CD4-positive, alpha-beta T cell treated with Interleukin-10 for 1 hour (primary cell): ENCODE results near the gene TCF7L1.

Experiments
- DNase-seq: peaks from one replicate; pipeline ENCODE4 v3.0.0-alpha.2; 2020

The TCF7L1 gene

GRCh38 chr2:85257970-85258605, 124.9 kb downstream of the TCF7L1 start:
- DNase-seq = no peak

DNA sequence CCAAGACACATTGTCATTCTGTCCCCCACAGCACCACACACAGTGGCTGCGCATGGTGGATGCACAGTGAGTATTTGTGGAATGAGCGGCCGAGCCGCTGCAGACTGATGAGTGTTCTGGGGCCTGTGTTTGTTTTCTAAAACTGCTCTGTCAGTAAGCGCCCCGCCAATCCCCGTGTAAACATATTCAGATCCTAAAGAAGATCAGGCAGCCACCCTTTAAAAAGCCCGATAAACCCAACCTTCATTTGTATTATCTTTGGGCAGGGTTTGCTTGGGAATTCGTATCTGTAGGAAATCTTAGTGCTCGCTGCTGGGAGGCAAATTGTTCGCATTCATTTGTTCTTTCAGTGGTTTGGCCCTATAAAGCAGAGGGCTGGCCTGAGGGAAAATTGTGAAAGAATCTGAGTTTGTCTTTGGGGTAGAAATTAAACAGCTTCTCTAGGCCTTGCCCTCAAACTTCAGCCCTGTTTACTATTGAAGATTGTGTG, 126.0 kb downstream of the TCF7L1 start:
- no peak for DNase-seq

GRCh38 chr2:85259879-85260278, 126.7 kb downstream of the TCF7L1 start:
- DNase-seq = no peak

GRCh38 chr2:85263591-85263990, 130.4 kb downstream of the TCF7L1 start:
- no peak for DNase-seq

DNA sequence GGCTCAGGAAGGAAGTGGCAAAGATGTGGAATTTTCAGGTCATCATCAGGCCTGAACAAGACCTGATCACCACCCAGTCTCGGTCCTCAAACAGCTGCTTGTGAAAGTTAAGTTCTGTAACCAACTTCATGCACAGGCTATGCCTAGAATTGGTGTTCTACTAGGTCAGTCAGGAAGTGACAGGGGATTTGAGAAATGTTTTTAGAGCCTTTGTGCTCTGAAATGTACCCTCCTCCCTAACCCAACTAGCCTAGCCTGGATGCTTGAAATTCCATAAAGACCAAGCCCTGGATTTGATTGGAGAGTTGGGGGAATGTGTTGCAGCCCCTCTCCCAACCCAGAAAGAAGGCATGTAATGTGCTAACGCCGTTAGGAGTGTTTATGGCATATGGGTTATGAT, 131.3 kb downstream of the TCF7L1 start:
- no peak for DNase-seq

DNA sequence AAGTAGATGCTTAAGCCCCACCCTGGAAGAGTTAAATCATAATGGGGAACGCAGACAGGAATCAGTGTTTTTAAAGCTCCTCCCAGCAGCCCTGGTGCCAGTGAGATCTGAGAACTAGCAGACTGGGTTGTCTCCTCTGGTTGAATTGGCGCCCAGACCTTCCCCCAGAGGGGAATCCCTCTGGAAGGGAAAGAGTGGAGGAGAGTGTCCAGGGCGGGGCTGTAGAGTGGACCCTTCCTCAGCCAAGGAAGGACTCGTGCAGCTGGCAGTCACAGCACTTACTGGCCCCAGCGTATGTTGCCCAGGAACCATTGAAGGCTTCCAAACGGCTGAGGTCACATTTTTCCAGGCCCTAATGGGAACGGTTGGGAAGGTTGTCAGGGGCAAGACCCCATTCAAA, 132.1 kb downstream of the TCF7L1 start:
- no peak for DNase-seq

GRCh38 chr2:85266146-85267041, 133.2 kb downstream of the TCF7L1 start:
- peak; percentile 67 for DNase-seq

GRCh38 chr2:85269959-85270358, 136.8 kb downstream of the TCF7L1 start:
- no peak for DNase-seq

GRCh38 chr2:85272357-85272756, 139.2 kb downstream of the TCF7L1 start:
- DNase-seq = no peak

GRCh38 chr2:85273738-85274731, 140.8 kb downstream of the TCF7L1 start:
- DNase-seq = no peak

- no peak for DNase-seq
Measured at GRCh38 chr2:85275984-85276540, 142.9 kb downstream of the TCF7L1 start.

DNA sequence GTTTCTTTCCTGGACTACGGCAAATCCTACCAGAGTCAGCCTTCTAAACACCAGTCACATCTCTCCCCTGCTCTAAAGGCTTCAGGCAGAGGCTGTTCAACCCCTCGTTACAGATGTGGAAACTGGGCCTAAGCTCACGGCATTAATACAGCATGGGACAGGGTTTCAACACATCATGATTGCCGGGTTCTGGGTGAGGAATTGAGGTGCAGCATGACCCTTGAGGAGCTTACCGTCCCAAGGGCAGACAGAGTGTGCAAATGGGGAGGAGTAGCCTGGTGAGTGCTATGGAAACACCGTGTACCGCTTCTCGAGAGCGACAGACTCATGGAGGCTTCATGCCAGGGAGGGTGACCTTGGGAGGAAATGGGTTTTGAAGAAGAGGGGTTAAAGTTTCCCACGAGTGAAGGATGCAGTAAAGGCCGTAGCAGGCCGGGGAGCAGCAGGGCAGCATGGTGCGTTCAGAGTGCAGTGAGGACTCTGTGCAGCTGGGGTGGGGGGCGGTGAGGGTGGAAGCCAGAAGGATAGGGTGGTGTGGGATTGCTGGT, 143.5 kb downstream of the TCF7L1 start:
- DNase-seq = no peak

DNA sequence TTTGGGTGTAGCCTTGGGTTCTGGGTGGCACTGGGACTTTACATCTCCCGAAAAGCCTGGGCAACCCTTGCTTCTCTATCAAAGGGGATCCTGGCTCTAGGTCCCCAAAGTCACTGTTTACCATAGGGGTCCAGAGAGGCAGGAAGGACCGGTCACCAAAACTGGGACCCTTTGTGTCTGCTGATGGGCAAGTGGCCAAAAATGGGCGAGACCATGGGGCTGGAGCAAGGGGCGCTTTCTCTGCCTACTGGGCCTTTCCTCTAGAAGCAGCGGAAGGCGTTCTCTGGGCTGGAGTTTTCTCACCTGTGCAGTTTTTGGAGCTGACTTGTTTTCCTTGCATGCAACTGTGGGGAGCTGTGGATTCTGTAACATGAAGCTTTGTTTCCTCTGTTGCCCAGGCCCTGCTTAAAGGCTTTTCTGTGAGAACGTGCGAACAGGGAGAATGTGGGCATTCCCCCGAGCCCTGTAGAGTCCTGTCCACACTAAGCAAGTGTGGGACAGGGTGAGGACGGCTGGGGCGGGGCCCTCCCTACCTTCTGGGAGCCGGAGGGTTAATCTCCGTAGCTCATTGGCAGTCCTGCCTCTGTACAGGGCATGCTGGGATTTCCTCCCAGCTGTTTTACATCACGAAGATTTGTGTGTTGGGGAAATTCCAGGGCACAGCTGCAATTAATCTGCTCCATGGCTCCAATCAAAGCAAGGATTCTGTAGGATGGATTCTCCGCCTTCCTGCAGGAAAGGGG, 144.4 kb downstream of the TCF7L1 start:
- no peak for DNase-seq

- no peak for DNase-seq
Measured at GRCh38 chr2:85278361-85278760, 145.2 kb downstream of the TCF7L1 start.

DNA sequence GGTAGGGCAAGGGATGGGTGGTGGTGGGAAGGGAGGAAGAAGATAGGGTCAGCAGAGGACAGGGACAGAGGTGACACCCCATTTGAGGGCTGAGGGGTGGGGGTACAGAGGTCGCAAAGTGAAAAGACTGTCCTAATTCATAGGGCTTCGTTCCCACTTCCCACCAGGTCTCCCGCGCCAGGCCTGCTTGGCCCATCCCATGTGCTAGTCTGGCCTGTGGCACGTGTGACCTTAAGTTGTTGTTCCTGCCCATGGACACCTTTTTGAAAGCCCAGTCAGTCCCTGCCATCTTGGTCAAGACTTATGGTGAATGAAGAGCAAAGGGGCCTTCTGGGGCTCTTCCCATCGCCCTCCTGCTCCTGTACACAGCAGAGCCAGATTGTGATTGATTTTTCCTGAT, 148.4 kb downstream of the TCF7L1 start:
- DNase-seq = no peak

GRCh38 chr2:85282914-85283313, 149.7 kb downstream of the TCF7L1 start:
- DNase-seq = no peak

GRCh38 chr2:85283641-85284040, 150.4 kb downstream of the TCF7L1 start:
- no peak for DNase-seq

- DNase-seq = no peak
Measured at GRCh38 chr2:85286918-85287317, 153.7 kb downstream of the TCF7L1 start.

DNA sequence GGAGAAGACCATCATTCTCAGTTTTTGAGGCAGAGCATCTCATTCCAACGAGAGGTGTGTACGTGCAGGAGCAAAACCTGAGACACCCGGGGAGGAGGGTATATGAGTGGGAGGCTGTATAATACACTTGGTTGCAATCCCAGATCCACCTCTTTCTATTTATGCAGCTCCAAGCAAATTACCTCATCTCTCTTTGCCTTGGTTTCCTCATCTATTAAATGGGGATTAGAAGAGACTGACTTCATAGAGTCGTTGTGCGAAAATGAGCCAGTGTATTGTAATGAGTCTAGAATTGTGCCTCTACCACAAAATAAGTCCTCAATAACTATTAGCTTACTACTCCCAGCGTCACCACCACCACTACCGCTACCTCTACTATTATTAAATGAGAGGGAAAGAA, 154.5 kb downstream of the TCF7L1 start:
- no peak for DNase-seq

DNA sequence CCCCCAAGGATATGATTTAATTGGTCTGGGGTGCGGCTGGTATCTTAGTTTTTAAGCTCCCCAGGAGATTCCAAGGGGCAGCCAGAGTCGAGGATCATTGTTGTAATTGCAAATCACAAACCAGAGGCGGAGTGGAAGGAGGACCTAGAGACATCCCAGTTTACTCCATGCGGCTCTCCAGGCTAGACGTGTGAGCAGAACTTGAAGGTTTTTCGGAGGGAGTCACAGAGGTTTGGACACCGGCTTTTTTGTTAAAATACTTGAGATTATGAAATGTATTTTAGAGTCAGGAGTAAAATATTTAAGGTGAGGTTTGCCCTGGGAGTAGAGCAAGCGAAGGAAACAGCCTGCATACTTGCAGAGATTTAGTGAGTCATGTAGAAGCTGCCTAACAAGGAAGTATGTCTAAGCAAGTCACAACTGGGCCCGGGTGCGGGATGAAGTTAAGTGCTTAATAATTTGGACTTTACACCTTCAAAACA, 155.1 kb downstream of the TCF7L1 start:
- DNase-seq = no peak

GRCh38 chr2:85291425-85292023, 158.3 kb downstream of the TCF7L1 start:
- DNase-seq = peak; percentile 53
